GM12878 (cell line): ENCODE data around the gene ASB10. TPM values are rescaled to one million over a fixed set of nuclear protein-coding genes. Genes with fewer than 3 reads are reported as not detected.
A peak's percentile ranks its signal among the peaks of the same experiment; 100 is the strongest.

ENCODE experiments used
- ATF7 ChIP-seq: fragments of 450-650 bp; IDR thresholded peaks from 2 replicates; pipeline ENCODE4 v1.6.1; 2016; ENCODE audit warnings: low read depth, mild to moderate bottlenecking
- CHD2 ChIP-seq: IDR thresholded peaks from 2 replicates; pipeline ENCODE4 v1.6.1; 2011; ENCODE audit warnings: low read depth, low read length, improper control_type of control experiment, borderline replicate concordance
- EGR1 ChIP-seq, 2 experiments: IDR thresholded peaks; 1 replicate in 1 of 2; 2 replicates in 1 of 2; pipeline ENCODE4 v1.6.1; 2011 to 2012; ENCODE audit warnings: low read depth in 2 of 2, low read length in 2 of 2, borderline replicate concordance in 1 of 2, mild to moderate bottlenecking in 1 of 2, moderate library complexity in 1 of 2
- FOS ChIP-seq: IDR thresholded peaks from 3 replicates; pipeline ENCODE4 v1.6.1; 2011; ENCODE audit warnings: borderline replicate concordance; ENCODE audit not compliant: insufficient read length; ENCODE audit errors: extremely low read depth
- FOXM1 ChIP-seq: IDR thresholded peaks from 2 replicates; pipeline ENCODE4 v1.6.1; 2012; ENCODE audit warnings: low read depth, mild to moderate bottlenecking, inconsistent platforms, low read length, moderate library complexity
- IKZF1 ChIP-seq: fragments of 450-650 bp; conservative IDR thresholded peaks from 2 replicates; pipeline ENCODE4 v1.6.1; 2017; ENCODE audit warnings: antibody characterized with exemption, mild to moderate bottlenecking
- MTA3 ChIP-seq: IDR thresholded peaks from 2 replicates; pipeline ENCODE4 v1.6.1; 2012; ENCODE audit warnings: low read length, inconsistent platforms, borderline replicate concordance
- MYB ChIP-seq: fragments of 150-350 bp; IDR thresholded peaks from 2 replicates; pipeline ENCODE4 v1.6.1; 2014; ENCODE audit warnings: mild to moderate bottlenecking, low read depth, low read length, borderline replicate concordance
- PAX8 ChIP-seq: fragments of 450-650 bp; IDR thresholded peaks from 2 replicates; pipeline ENCODE4 v1.6.1; 2017; ENCODE audit warnings: mild to moderate bottlenecking, moderate library complexity
- POLR2AphosphoS5 ChIP-seq: IDR thresholded peaks from 2 replicates; pipeline ENCODE4 v1.6.1; 2011; ENCODE audit warnings: mild to moderate bottlenecking, low read length, inconsistent platforms
- SMARCA5 ChIP-seq: fragments of 450-650 bp; IDR thresholded peaks from 2 replicates; pipeline ENCODE4 v1.6.1; 2017; ENCODE audit warnings: mild to moderate bottlenecking
- TARDBP ChIP-seq: IDR thresholded peaks from 2 replicates; pipeline ENCODE4 v1.6.1; 2016; ENCODE audit warnings: borderline replicate concordance
- TCF12 ChIP-seq: IDR thresholded peaks from 2 replicates; pipeline ENCODE4 v1.6.1; 2011; ENCODE audit warnings: low read depth, mild to moderate bottlenecking, low read length
- TCF3 ChIP-seq: IDR thresholded peaks from 2 replicates; pipeline ENCODE4 v1.6.1; 2012; ENCODE audit warnings: low read depth, mild to moderate bottlenecking, low read length, borderline replicate concordance; ENCODE audit not compliant: insufficient read depth
- TCF7 ChIP-seq: IDR thresholded peaks from 2 replicates; pipeline ENCODE4 v1.6.1; 2014; ENCODE audit warnings: antibody characterized with exemption, borderline replicate concordance
- YBX1 ChIP-seq: fragments of 450-650 bp; IDR thresholded peaks from 2 replicates; pipeline ENCODE4 v1.6.1; 2016; ENCODE audit warnings: antibody characterized with exemption
- ZBED1 ChIP-seq: IDR thresholded peaks from 2 replicates; pipeline ENCODE4 v1.6.1; 2016; ENCODE audit warnings: borderline replicate concordance
- ZBTB4 ChIP-seq: fragments of 450-650 bp; formaldehyde crosslinking; IDR thresholded peaks from 2 replicates; pipeline ENCODE4 v1.4.0; 2022; ENCODE audit warnings: mild to moderate bottlenecking, moderate library complexity
- ZNF384 ChIP-seq: IDR thresholded peaks from 2 replicates; pipeline ENCODE4 v1.6.1; 2012; ENCODE audit warnings: low read depth, mild to moderate bottlenecking, low read length, improper control_type of control experiment, borderline replicate concordance
- ZNF687 ChIP-seq: fragments of 450-650 bp; IDR thresholded peaks from 2 replicates; pipeline ENCODE4 v1.6.1; 2017; ENCODE audit warnings: mild to moderate bottlenecking, moderate library complexity
- ZSCAN29 ChIP-seq: fragments of 450-650 bp; IDR thresholded peaks from 2 replicates; pipeline ENCODE4 v1.6.1; 2017; ENCODE audit warnings: mild to moderate bottlenecking, moderate library complexity
- polyA plus RNA-seq, 11 experiments: library from polyadenylated mRNA; depleted of rRNA in 4 of 11; unstranded in 6 of 11; stranded (reverse) in 5 of 11; fragments of >200 nt; fragmentation: Nextera tagmentation in 4 of 11; fragmentation: Illumina TruSeq in 1 of 11; extraction: Ambion mirVana in 4 of 11; extraction: Trizol in 1 of 11; gene quantifications; 1 replicate in 1 of 11; 2 replicates in 10 of 11; pipeline versions ENCODE4 v1.2.1 to v1.2.3, GENCODE V29; 2011 to 2016; ENCODE audit warnings: inconsistent platforms in 2 of 11, missing spikeins in 2 of 11, low read depth in 1 of 11
- total RNA-seq, 4 experiments: library from RNA; depleted of rRNA in 3 of 4; stranded (reverse); fragments of >200 nt in 3 of 4; fragmentation: Illumina TruSeq in 1 of 4; extraction: Trizol in 1 of 4; gene quantifications; 2 replicates each; pipeline versions ENCODE4 v1.2.1 to v1.2.3, GENCODE V29; 2013 to 2021

Gene ASB10
- total and polyA plus RNA-seq, 10 of the 15 experiments (the other 5 are each of a cell fraction or from before 2014, with no cell fraction given), result not detected

- peak; percentile 95 for TF ChIP-seq SMARCA5
- no peak for TF ChIP-seq ZNF384
- TF ChIP-seq TCF3, result no peak
- TF ChIP-seq CHD2, result no peak
- no peak for TF ChIP-seq MYB
- no peak for TF ChIP-seq ATF7
- no peak for TF ChIP-seq ZBED1
- no peak for TF ChIP-seq YBX1
- no peak for TF ChIP-seq ZSCAN29
- TF ChIP-seq TCF12, result 0 out of 2 replicates have a peak, but pooled peaks have one; percentile 6
- peak; percentile 40; the same call in 1 of the 2 replicates for TF ChIP-seq FOXM1
- TF ChIP-seq PAX8, result no peak
- no peak for TF ChIP-seq MTA3
- no peak for TF ChIP-seq ZNF687
- TF ChIP-seq POLR2AphosphoS5, result no peak
- TF ChIP-seq FOS, result no peak
- TF ChIP-seq EGR1 (IDR thresholded peaks at IDR 0.05; ENCODE audit: borderline replicate concordance in 1 of 2, low read depth in 2 of 2, low read length in 2 of 2), result no peak
- 0 out of 2 replicates have a peak, but pooled peaks have one; percentile 29 for TF ChIP-seq TARDBP
- TF ChIP-seq ZBTB4 (CRISPR knock-in tag), result no peak
- TF ChIP-seq IKZF1, result no peak
- no peak for TF ChIP-seq TCF7
Observed at GRCh38 chr7:151172273-151173141, 14.5 kb downstream of the ASB10 start (continued).
